ENCODE measurements around the gene VAV2.

GRCh38 chr9:133933426-133934026 lies 58.6 kb downstream of the VAV2 start:
- TF ChIP-seq CTCF (IDR thresholded peaks at IDR 0.05 in 2 of 3, conservative IDR thresholded peaks at IDR 0.05 in 1 of 3; ENCODE audit: insufficient read depth in 2 of 3, low read depth in 1 of 3, low read length in 3 of 3) (no peak), TRIM24 (IDR thresholded peaks at IDR 0.05) (no peak), ZNF318 (IDR thresholded peaks at IDR 0.05; ENCODE audit: borderline replicate concordance in 1 of 2, low read depth in 1 of 2) (no peak), POLR2A (conservative IDR thresholded peaks at IDR 0.05) (no peak), MYC (IDR thresholded peaks at IDR 0.05; ENCODE audit: low read depth, low read length) (no peak), MYC (CRISPR knock-in tag; IDR thresholded peaks at IDR 0.05; ENCODE audit: borderline replicate concordance, low read depth) (no peak), MEF2A (IDR thresholded peaks at IDR 0.05; ENCODE audit: control insufficient read depth, low read depth, low read length) (no peak), ZFPM2 (CRISPR knock-in tag; IDR thresholded peaks at IDR 0.05) (no peak), SMC3 (conservative IDR thresholded peaks at IDR 0.05; ENCODE audit: insufficient read depth, low read depth, low read length) (no peak)

Measured in K562 (cell line).